ENCODE measurements around the gene NFIA. TPM values are rescaled to one million over a fixed set of nuclear protein-coding genes. Genes with fewer than 3 reads are reported as not detected.
A peak's percentile ranks its signal among the peaks of the same experiment; 100 is the strongest.

Gene NFIA
- 66.6 TPM for total RNA-seq
- long read RNA-seq, full-length matches to known transcripts, result 77 of 114 reads
- long read RNA-seq, partial matches to known transcripts, result 16 of 114 reads
- long read RNA-seq, other reads (novel, unspliced or antisense), result 21 of 114 reads

- Histone ChIP-seq H3K36me3 (no peaks in the 10 kb centered on the region), H3K9me3 (no peaks in the 10 kb centered on the region), H3K4me3 (peak within 1 kb of the TSS; percentile 85), H3K27me3 (no peaks in the 10 kb centered on the region), H3K4me1 (peaks cover 35% of the 10 kb centered on the region), H3K27ac (peak within 1 kb of the TSS; percentile 94)
- TF ChIP-seq CTCF (IDR thresholded peaks at IDR 0.05), result no peak
- DNase-seq (peak; percentile 75), ATAC-seq (peak; percentile 60)
- intact Hi-C loops (cut with DNase I), result no loop called here
Measured at GRCh38 chr1:61082311-61083012, at the start of gene NFIA. Gene NFIA, plus strand, starts transcription at chr1:61082561.

DNA sequence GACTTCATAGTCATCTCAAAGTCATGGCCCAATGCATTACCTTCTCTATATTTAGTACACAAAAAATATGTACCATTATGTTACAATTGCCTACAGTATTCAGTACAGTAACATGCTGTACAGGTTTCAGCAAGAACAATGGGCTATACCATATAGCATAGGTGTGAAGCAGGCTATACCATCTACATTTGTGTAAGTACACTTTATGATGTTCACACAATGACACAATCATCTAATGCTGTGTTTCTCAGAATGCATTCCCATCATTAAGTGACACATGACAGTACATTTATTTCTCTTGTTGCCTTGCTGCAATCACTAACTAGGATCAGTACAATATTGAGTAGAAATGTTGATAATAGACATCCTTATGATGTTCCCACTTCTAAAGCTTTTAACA lies 46.5 kb upstream of the NFIA start:
- no peak overlapping the region for H3K27ac ChIP-seq
- ATAC-seq, result no peak
- no peak for DNase-seq
- intact Hi-C loops (cut with DNase I), result no loop called here
- H3K36me3 ChIP-seq, result no peaks in the 10 kb centered on the region
- H3K4me1 ChIP-seq, result no peaks in the 10 kb centered on the region
- H3K9me3 ChIP-seq, result no peaks in the 10 kb centered on the region
- no peak for TF ChIP-seq CTCF (IDR thresholded peaks at IDR 0.05)
- H3K4me3 ChIP-seq, result no peak overlapping the region
- no peaks in the 10 kb centered on the region for H3K27me3 ChIP-seq

- Histone ChIP-seq H3K4me3 (peak overlapping the region; percentile 47), H3K9me3 (no peaks in the 10 kb centered on the region), H3K27me3 (peaks cover 2% of the 10 kb centered on the region), H3K4me1 (no peaks in the 10 kb centered on the region), H3K27ac (peak overlapping the region; percentile 74), H3K36me3 (no peaks in the 10 kb centered on the region)
- TF ChIP-seq CTCF (IDR thresholded peaks at IDR 0.05), result no peak
- ATAC-seq, result no peak
- intact Hi-C loops (cut with DNase I), result no loop called here
- DNase-seq, result no peak
Measured at GRCh38 chr1:61042466-61043009, 39.8 kb upstream of the NFIA start.

- intact Hi-C loops (cut with DNase I), result no loop called here
- peak; percentile 97 for ATAC-seq
- no peaks in the 10 kb centered on the region for H3K9me3 ChIP-seq
- DNase-seq, result peak; percentile 96
- H3K27ac ChIP-seq, result peak overlapping the region; percentile 74
- H3K4me1 ChIP-seq, result no peaks in the 10 kb centered on the region
- peaks cover 2% of the 10 kb centered on the region for H3K27me3 ChIP-seq
- H3K4me3 ChIP-seq, result peak overlapping the region; percentile 47
- TF ChIP-seq CTCF (IDR thresholded peaks at IDR 0.05), result peak; percentile 92
- no peaks in the 10 kb centered on the region for H3K36me3 ChIP-seq
Measured at GRCh38 chr1:61043010-61043820, 39.1 kb upstream of the NFIA start.

GRCh38 chr1:61046434-61046833 lies 35.9 kb upstream of the NFIA start:
- no peak for TF ChIP-seq CTCF (IDR thresholded peaks at IDR 0.05)
- no peaks in the 10 kb centered on the region for H3K36me3 ChIP-seq
- no peak for DNase-seq
- peaks cover 2% of the 10 kb centered on the region for H3K27me3 ChIP-seq
- H3K4me3 ChIP-seq, result no peak overlapping the region
- peaks cover 4% of the 10 kb centered on the region for H3K4me1 ChIP-seq
- no peaks in the 10 kb centered on the region for H3K9me3 ChIP-seq
- ATAC-seq, result no peak
- intact Hi-C loops (cut with DNase I), result no loop called here
- H3K27ac ChIP-seq, result no peak overlapping the region
